ENCODE data around the gene HS3ST3A1. TPM values are rescaled to one million over a fixed set of nuclear protein-coding genes. Genes with fewer than 3 reads are reported as not detected.

HS3ST3A1 gene
- total and polyA plus RNA-seq, 2 of the 8 experiments (the other 6 are each of a cell fraction or from before 2014, with no cell fraction given) = 5.4 to 5.7 TPM

DNA sequence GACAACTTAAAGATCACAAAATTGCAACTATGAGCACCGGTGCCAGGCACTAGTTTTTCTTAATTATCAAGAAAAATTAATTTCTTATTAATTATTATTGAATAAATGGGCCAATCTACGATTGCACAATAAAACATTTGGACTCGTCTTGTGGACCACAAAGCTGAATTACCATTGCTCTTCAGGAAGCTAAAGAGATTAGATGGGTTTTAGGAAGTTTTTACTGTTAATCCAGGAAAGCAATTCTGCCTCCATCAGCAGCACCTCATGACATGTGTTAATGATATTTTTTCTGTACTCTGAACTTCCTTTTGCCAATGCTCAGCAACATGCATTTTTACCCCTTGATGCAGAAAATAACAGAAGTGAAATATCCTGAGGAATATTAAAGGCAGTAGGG is 37.9 kb downstream of the HS3ST3A1 start:
- Histone ChIP-seq H3K27ac (ENCODE audit: low read depth, low read length) (no peak overlapping the region), H4K91ac (replicated peaks; ENCODE audit: insufficient read length, low read length) (no peak overlapping the region), H4K20me1 (replicated peaks in 1 of 2; ENCODE audit: control insufficient read depth in 1 of 2, insufficient read depth in 2 of 2, low read length in 2 of 2) (no peaks in the 10 kb centered on the region), H3K79me1 (ENCODE audit: low read depth, low read length) (no peaks in the 10 kb centered on the region), H3K56ac (replicated peaks; ENCODE audit: insufficient read length, low read depth, low read length) (no peak overlapping the region), H3K18ac (ENCODE audit: extremely low read depth, low read length) (no peak overlapping the region), H3K14ac (ENCODE audit: insufficient read length) (no peak overlapping the region), H3K4ac (replicated peaks; ENCODE audit: insufficient read length, low read depth, low read length) (no peak overlapping the region), H3K23me2 (ENCODE audit: low read depth, low read length) (no peaks in the 10 kb centered on the region), H2AFZ (ENCODE audit: low read length) (no peak overlapping the region), H4K8ac (ENCODE audit: extremely low read depth, insufficient read depth, low read length) (no peak overlapping the region), H3K23ac (ENCODE audit: insufficient read length) (no peak overlapping the region), H2BK20ac (ENCODE audit: low read length) (no peak overlapping the region), H3K4me3 (ENCODE audit: extremely low read depth in 1 of 4, insufficient read depth in 2 of 4, low read depth in 3 of 4, low read length in 4 of 4) (no peak overlapping the region), H2AK5ac (ENCODE audit: low read depth, low read length) (no peak overlapping the region), H3K9ac (replicated peaks in 1 of 4; ENCODE audit: extremely low read depth in 1 of 4, low read depth in 3 of 4, low read length in 3 of 4) (no peak overlapping the region), H2BK15ac (ENCODE audit: low read length) (no peak overlapping the region), H2BK12ac (ENCODE audit: low read depth, low read length) (no peak overlapping the region), H3K9me3 (ENCODE audit: insufficient read depth in 2 of 2, low read depth in 1 of 2, low read length in 1 of 2) (0 out of 4 replicates have a peak, but pooled peaks cover 0 to 7% of the 10 kb centered on the region in 2 experiments), H2BK5ac (ENCODE audit: low read depth, low read length) (no peak overlapping the region), H2BK120ac (replicated peaks; ENCODE audit: low read depth, low read length) (no peak overlapping the region), H3K36me3 (ENCODE audit: control insufficient read depth in 2 of 4, insufficient read depth in 4 of 4, low read length in 3 of 4) (peaks cover 0 to 2% (median 0%) of the 10 kb centered on the region in 4 experiments; a peak in 1 of 8 replicates), H3K27me3 (replicated peaks in 1 of 4; ENCODE audit: control insufficient read depth in 3 of 4, extremely low read depth in 1 of 4, insufficient read depth in 3 of 4, low read length in 3 of 4) (no peaks in the 10 kb centered on the region), H4K5ac (ENCODE audit: insufficient read length, low read depth, low read length) (no peak overlapping the region), H3K4me2 (ENCODE audit: insufficient read depth in 1 of 2, low read depth in 2 of 2, low read length in 2 of 2) (no peak overlapping the region), H3K79me2 (ENCODE audit: control insufficient read depth in 1 of 2, insufficient read depth in 2 of 2, low read length in 2 of 2) (no peaks in the 10 kb centered on the region), H3K4me1 (replicated peaks in 1 of 4; ENCODE audit: control insufficient read depth in 3 of 4, insufficient read depth in 4 of 4, low read length in 3 of 4) (peaks cover 0 to 7% (median under 1%) of the 10 kb centered on the region in 4 experiments; a peak in 2 of 7 replicates)
- FAIRE-seq (no peak), DNase-seq (ENCODE audit: low read depth in 1 of 2, low spot score in 2 of 2) (no peak)
- POLR2A ChIA-PET (ENCODE audit: partially characterized antibody) = interaction anchor here (1.1 kb wide), 1 partner anchor 12 kb away, joined by 3 read pairs; no protein-coding TSS in a partner anchor
- 93% methylated on average over 3 of the region's 3 CpGs; no CpG with 5 or more reads in 1 of the 2 experiments for WGBS, 2 experiments (ENCODE audit: extremely low coverage in 1 of 2, insufficient coverage in 1 of 2, insufficient read length in 1 of 2, insufficient replicate concordance in 2 of 2, low coverage in 1 of 2, low lambda C conversion rate in 2 of 2, missing lambda C conversion rate in 1 of 2)
- CTCF ChIA-PET (ENCODE audit: partially characterized antibody) = interaction anchor here (0.6 to 1.5 kb wide), 4 partner anchors 11 to 1248 kb away, joined by 3 to 4 read pairs (median 3); no protein-coding TSS in a partner anchor
- TF ChIP-seq GABPA (IDR thresholded peaks at IDR 0.05; ENCODE audit: borderline replicate concordance, insufficient read depth, low read length) (no peak), TEAD4 (IDR thresholded peaks at IDR 0.05; ENCODE audit: low read depth, low read length) (no peak), HDAC6 (IDR thresholded peaks at IDR 0.05; ENCODE audit: low read depth, low read length) (no peak), RBBP5 (IDR thresholded peaks at IDR 0.05; ENCODE audit: borderline replicate concordance, low read depth, low read length) (no peak), TCF12 (IDR thresholded peaks at IDR 0.05; ENCODE audit: low read depth, low read length) (no peak), PHF8 (conservative IDR thresholded peaks at IDR 0.05; ENCODE audit: low read depth, low read length) (no peak), CREB1 (IDR thresholded peaks at IDR 0.05) (no peak), NRF1 (IDR thresholded peaks at IDR 0.05; ENCODE audit: low read depth, low read length) (no peak), SP4 (IDR thresholded peaks at IDR 0.05; ENCODE audit: low read length) (no peak)
- TF ChIP-seq, protein P1, sequence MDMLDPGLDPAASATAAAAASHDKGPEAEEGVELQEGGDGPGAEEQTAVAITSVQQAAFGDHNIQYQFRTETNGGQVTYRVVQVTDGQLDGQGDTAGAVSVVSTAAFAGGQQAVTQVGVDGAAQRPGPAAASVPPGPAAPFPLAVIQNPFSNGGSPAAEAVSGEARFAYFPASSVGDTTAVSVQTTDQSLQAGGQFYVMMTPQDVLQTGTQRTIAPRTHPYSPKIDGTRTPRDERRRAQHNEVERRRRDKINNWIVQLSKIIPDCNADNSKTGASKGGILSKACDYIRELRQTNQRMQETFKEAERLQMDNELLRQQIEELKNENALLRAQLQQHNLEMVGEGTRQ (IDR thresholded peaks at IDR 0.05; ENCODE audit: low read length) = no peak
- TF ChIP-seq, protein P2, sequence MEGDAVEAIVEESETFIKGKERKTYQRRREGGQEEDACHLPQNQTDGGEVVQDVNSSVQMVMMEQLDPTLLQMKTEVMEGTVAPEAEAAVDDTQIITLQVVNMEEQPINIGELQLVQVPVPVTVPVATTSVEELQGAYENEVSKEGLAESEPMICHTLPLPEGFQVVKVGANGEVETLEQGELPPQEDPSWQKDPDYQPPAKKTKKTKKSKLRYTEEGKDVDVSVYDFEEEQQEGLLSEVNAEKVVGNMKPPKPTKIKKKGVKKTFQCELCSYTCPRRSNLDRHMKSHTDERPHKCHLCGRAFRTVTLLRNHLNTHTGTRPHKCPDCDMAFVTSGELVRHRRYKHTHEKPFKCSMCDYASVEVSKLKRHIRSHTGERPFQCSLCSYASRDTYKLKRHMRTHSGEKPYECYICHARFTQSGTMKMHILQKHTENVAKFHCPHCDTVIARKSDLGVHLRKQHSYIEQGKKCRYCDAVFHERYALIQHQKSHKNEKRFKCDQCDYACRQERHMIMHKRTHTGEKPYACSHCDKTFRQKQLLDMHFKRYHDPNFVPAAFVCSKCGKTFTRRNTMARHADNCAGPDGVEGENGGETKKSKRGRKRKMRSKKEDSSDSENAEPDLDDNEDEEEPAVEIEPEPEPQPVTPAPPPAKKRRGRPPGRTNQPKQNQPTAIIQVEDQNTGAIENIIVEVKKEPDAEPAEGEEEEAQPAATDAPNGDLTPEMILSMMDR (IDR thresholded peaks at IDR 0.05; ENCODE audit: control extremely low read depth in 1 of 3, insufficient read depth in 1 of 3, low read depth in 1 of 3, low read length in 3 of 3) = no peak
